A673 (cell line): ENCODE data around the gene ADM2. TPM values are rescaled to one million over a fixed set of nuclear protein-coding genes. Genes with fewer than 3 reads are reported as not detected.
"Not testable (repeated sequence)": the region's sequence is repeated elsewhere in the genome, so short reads cannot be mapped to it uniquely, and the experiment has no call there.

ENCODE experiments used
- BruUV-seq: library from RNA; stranded (reverse); fragments of 400-500 nt; replicated peaks from 2 replicates; lab custom pipeline; 2021; lab: Mats Ljungman, UMichigan
- CTCF ChIA-PET: fragments of 300-600 bp; sonication (Branson Sonifier 250); formaldehyde crosslinking; loops from one replicate; lab custom pipeline; 2022; ENCODE audit warnings: antibody characterized with exemption; lab: Charles Lee
- POLR2A ChIA-PET: fragments of 300-600 bp; sonication (Branson Sonifier 250); formaldehyde crosslinking; loops from one replicate; lab custom pipeline; 2022; ENCODE audit warnings: antibody characterized with exemption; ENCODE audit not compliant: low non-redundant PET; lab: Charles Lee
- DNase-seq: peaks from one replicate; pipeline ENCODE4 v3.0.0-alpha.2; 2015; ENCODE audit warnings: low spot score
- H3K27ac ChIP-seq: fragments of 200-600 bp; sonication (generic); 2 replicates; pipeline ENCODE4 v1.5.1; 2016; ENCODE audit warnings: mixed run types, low read depth, mild to moderate bottlenecking, mixed read lengths, antibody characterized with exemption, low read length; ENCODE audit not compliant: poor library complexity, severe bottlenecking
- H3K27me3 ChIP-seq: fragments of 200-600 bp; sonication (generic); replicated peaks from 2 replicates; pipeline ENCODE4 v1.6.1; 2017; ENCODE audit warnings: mixed run types, low read depth, mild to moderate bottlenecking, mixed read lengths, antibody characterized with exemption, low read length; ENCODE audit not compliant: insufficient read depth, poor library complexity
- H3K36me3 ChIP-seq: fragments of 200-600 bp; sonication (generic); 2 replicates; pipeline ENCODE4 v1.6.1; 2016; ENCODE audit warnings: mixed run types, mild to moderate bottlenecking, mixed read lengths, antibody characterized with exemption, low read length; ENCODE audit not compliant: insufficient read depth, poor library complexity, severe bottlenecking
- H3K4me1 ChIP-seq: fragments of 200-600 bp; sonication (generic); 2 replicates; pipeline ENCODE4 v1.6.1; 2017; ENCODE audit warnings: mixed run types, mild to moderate bottlenecking, mixed read lengths, antibody characterized with exemption, low read length; ENCODE audit not compliant: insufficient read depth, poor library complexity, severe bottlenecking
- H3K4me3 ChIP-seq: fragments of 200-600 bp; sonication (generic); 2 replicates; pipeline ENCODE4 v1.5.1; 2016; ENCODE audit warnings: low read depth, mixed run types, mild to moderate bottlenecking, mixed read lengths, low read length; ENCODE audit not compliant: poor library complexity, severe bottlenecking
- H3K9me3 ChIP-seq: fragments of 200-600 bp; sonication (generic); 2 replicates; pipeline ENCODE4 v1.6.1; 2016; ENCODE audit warnings: mixed run types, low read depth, mild to moderate bottlenecking, mixed read lengths, antibody characterized with exemption, low read length; ENCODE audit not compliant: poor library complexity, severe bottlenecking
- EZH2 ChIP-seq: fragments of 200-600 bp; sonication (generic); IDR thresholded peaks from 2 replicates; pipeline ENCODE4 v1.6.1; 2017; ENCODE audit warnings: borderline replicate concordance, low read depth, mild to moderate bottlenecking, mixed read lengths, antibody characterized with exemption, low read length; ENCODE audit not compliant: poor library complexity, severe bottlenecking
- intact Hi-C: fragments of 100-400 bp; cut with micrococcal nuclease; formaldehyde crosslinking; loops from one replicate; pipeline ENCODE4 v1.10.0; 2022; ENCODE audit not compliant: unreplicated experiment
- total RNA-seq: library from RNA; stranded (reverse); gene quantifications from 2 replicates; pipeline ENCODE4 v1.2.3, GENCODE V29; 2021
- TF ChIP-seq, protein P1 (sequence below): fragments of 300-800, 200-600 bp; sonication (generic); conservative IDR thresholded peaks from 2 replicates; pipeline ENCODE4 v1.5.1; 2017; ENCODE audit warnings: low read depth, mild to moderate bottlenecking, antibody characterized with exemption, low read length, moderate library complexity, mixed read lengths

The ADM2 gene
- total RNA-seq, 1 experiment from 2014 or later = 5.4 TPM

DNA sequence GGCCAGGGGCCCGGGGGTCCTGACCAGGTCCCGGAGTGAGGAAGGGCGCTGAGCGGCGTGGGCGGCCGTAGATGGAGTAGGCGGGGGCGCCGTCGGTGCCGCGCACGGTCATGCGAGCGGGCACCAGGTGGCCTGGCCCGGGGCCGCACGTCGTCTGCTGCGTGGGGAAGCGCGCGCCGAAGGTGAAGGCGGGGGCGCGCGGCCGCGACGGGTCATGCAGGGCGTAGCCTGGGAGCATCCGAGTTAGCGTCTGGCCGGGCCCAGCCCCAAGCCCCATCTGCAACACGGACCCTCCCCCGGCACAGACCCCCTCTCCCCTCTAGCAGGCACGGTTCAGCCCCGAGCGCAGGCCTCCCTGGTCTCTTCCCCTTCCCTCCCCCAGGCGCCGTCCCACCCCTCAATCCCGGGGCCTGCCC lies 50.2 kb downstream of the ADM2 start:
- Histone ChIP-seq H3K27me3 (peaks cover 23% of the 10 kb centered on the region), H3K4me3 (peak overlapping the region; percentile 46), H3K27ac (no peak overlapping the region), H3K36me3 (no peaks in the 10 kb centered on the region), H3K4me1 (peaks cover 20% of the 10 kb centered on the region), H3K9me3 (no peaks in the 10 kb centered on the region)
- TF ChIP-seq, protein P1, sequence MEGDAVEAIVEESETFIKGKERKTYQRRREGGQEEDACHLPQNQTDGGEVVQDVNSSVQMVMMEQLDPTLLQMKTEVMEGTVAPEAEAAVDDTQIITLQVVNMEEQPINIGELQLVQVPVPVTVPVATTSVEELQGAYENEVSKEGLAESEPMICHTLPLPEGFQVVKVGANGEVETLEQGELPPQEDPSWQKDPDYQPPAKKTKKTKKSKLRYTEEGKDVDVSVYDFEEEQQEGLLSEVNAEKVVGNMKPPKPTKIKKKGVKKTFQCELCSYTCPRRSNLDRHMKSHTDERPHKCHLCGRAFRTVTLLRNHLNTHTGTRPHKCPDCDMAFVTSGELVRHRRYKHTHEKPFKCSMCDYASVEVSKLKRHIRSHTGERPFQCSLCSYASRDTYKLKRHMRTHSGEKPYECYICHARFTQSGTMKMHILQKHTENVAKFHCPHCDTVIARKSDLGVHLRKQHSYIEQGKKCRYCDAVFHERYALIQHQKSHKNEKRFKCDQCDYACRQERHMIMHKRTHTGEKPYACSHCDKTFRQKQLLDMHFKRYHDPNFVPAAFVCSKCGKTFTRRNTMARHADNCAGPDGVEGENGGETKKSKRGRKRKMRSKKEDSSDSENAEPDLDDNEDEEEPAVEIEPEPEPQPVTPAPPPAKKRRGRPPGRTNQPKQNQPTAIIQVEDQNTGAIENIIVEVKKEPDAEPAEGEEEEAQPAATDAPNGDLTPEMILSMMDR = no peak
- no peak for TF ChIP-seq EZH2
- intact Hi-C loops = no loop called here
- no TSS peak for BruUV-seq
- ChIA-PET POLR2A (no interaction called here), CTCF (no interaction called here)
- DNase-seq = no peak

DNA sequence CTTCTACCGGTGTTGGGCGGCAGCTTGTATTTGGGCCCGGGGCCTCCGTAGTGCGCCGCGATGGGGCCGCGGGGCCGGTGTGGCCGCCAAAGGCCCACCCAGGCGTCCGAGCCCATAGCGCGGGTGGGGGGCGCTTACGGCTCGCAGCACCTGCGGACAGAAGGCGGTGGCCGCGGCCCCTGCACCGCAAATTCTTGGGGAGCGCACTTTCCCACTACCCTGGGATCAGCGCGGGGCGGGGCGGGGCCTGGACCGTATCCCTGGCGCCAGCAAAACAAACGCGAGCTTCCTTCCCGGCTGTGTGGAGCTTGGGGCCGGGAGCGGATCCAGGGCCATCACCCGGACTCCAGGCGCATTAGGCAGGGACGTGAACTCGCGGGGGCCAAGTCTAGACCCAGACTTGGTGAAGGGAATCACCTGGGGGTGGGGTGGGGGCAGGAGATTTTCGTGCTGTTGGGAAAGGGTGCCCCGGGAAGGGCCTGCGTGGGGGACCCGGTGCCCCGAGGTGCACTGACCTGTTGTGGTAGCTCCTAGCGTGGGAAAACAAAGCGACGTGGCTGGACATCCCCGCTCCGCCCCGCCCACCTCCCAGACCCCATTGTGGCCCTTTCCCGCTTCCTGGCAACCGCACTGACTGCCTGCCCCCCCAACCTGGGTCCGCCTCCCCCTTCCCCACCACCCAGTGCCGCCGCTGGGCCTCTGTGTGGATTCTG lies 50.8 kb downstream of the ADM2 start:
- no peak for DNase-seq
- BruUV-seq = no TSS peak
- ChIA-PET POLR2A (no interaction called here), CTCF (no interaction called here)
- TF ChIP-seq EZH2 = no peak
- TF ChIP-seq, protein P1 = no peak
- Histone ChIP-seq H3K4me1 (peaks cover 17% of the 10 kb centered on the region), H3K27ac (no peak overlapping the region), H3K4me3 (peak overlapping the region; percentile 46), H3K36me3 (no peaks in the 10 kb centered on the region), H3K9me3 (no peaks in the 10 kb centered on the region), H3K27me3 (peaks cover 23% of the 10 kb centered on the region)
- intact Hi-C loops = no loop called here

DNA sequence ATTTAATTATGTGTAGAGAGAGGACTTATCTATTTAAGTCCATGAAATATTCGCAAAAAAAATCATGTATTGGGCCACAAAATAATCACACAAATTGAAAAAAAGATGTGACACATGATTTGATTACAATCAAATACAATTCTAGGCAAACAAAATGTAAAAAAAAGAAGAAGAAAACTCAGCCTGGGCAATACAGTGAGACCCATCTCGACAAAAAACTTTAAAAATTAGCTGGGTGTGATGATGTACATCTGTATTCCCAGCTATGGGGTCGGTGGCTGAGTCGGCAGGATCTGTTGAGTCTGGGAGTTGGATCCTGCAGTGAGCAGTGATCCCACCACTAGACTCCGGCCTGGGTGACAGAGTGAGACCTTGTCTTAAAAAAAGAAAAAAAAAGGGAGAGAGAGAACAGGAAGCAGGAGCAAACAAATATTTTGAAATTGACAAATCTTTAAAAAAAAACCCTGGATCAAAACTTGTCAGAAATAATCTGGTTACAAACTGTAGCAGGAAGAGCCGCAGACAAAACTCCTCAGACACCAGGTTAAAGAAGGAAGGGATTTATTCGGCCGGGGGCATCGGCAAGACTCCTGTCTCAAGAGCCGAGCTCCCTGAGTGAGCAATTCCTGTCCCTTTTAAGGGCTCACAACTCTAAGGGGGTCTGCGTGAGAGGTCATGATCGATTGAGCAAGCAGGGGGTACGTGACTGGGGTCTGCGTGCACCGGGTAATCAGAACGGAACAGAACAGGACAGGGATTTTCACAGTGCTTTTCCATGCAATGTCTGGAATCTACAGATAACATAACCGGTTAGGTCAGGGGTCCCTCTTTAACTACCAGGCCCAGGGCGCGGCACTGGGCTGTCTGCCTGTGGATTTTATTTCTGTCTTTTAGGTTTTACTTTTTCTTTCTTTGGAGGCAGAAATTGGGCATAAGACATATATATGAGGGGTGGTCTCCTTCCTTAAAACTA lies 51.8 kb downstream of the ADM2 start:
- Histone ChIP-seq H3K4me3 (no peak overlapping the region), H3K36me3 (no peaks in the 10 kb centered on the region), H3K27me3 (peaks cover 23% of the 10 kb centered on the region), H3K9me3 (no peaks in the 10 kb centered on the region), H3K27ac (no peak overlapping the region), H3K4me1 (peaks cover 17% of the 10 kb centered on the region)
- DNase-seq = no peak
- CTCF ChIA-PET = no interaction called here
- intact Hi-C loops = no loop called here
- BruUV-seq = no TSS peak
- TF ChIP-seq, protein P1 = no peak
- no peak for TF ChIP-seq EZH2
- POLR2A ChIA-PET = no interaction called here

DNA sequence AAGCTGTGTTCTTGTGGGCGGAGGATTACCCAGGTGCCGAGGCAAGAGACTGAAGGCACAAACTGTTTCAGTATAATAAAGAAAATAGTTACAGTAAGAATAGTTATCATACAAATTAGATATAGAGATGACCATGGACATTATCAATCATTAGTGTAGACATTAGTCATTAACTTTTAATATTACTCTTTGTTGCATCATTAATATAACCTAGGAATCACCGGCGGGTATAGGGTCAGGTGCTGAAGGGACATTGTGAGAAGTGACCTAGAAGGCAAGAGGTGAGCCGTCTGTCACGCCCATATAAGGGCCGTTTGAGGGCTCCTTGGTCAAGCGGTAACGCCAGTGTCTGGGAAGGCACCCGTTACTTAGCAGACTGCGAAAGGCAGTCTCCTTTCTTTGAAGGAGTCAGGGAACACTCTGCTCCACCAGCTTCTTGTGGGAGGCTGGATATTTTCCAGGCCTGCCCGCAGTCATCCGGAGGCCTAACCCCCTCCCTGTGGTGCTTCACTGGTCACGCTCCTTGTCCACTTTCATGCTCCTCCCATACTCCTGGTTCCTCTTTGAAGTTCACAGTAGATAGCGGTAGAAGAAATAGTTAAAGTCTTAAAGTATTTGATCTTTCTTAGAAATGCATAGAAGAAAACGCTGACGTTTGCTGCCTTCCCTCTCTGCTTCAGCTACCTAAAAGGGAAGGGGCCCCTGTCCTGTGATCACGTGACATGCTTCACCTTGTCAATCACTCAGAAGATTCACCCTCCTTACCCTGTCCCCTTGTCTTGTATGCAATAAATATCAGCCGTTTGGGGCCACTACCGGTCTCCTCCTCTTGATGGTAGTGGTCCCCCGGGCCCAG lies 52.7 kb downstream of the ADM2 start:
- BruUV-seq, H3K4me3 ChIP-seq, H3K27ac ChIP-seq, H3K36me3 ChIP-seq, H3K9me3 ChIP-seq, DNase-seq, intact Hi-C loops, POLR2A ChIA-PET, CTCF ChIA-PET: not testable (repeated sequence)
- H3K4me1 ChIP-seq = peaks cover 17% of the 10 kb centered on the region
- peaks cover 23% of the 10 kb centered on the region for H3K27me3 ChIP-seq
